Upper lobe of left lung (tissue), 6 donors: Measurements from ENCODE around the gene ARHGEF7. TPM values are rescaled to one million over a fixed set of nuclear protein-coding genes. Genes with fewer than 3 reads are reported as not detected.

Experiments
- ATAC-seq, 2 donors: fragments of 200-7000 bp; cut with Tn5 transposase; one replicate each; pipeline ENCODE4 v1.9.1; 2022; ENCODE audit warnings: mild to moderate bottlenecking in 2 of 2, moderate library complexity in 2 of 2; ENCODE audit not compliant: low FRiP score in 2 of 2
- DNase-seq, 2 donors: peaks; one replicate each; pipeline ENCODE4 v3.0.0-alpha.2; 2019 to 2020
- H3K27ac ChIP-seq, 4 donors: fragments of 200-600 bp; sonication (generic); one replicate each; pipeline ENCODE4 v1.5.1; 2016 to 2019
- H3K27me3 ChIP-seq, 4 donors: fragments of 200-600 bp; sonication (generic); one replicate each; pipeline ENCODE4 v1.5.1; 2017 to 2019
- H3K36me3 ChIP-seq, 4 donors: fragments of 200-600 bp; sonication (generic); one replicate each; pipeline ENCODE4 v1.5.1; 2016 to 2019
- H3K4me1 ChIP-seq, 4 donors: fragments of 200-600 bp; sonication (generic); one replicate each; pipeline ENCODE4 v1.5.1; 2018 to 2019
- H3K4me3 ChIP-seq, 4 donors: fragments of 200-600 bp; sonication (generic); one replicate each; pipeline ENCODE4 v1.5.1; 2017 to 2019; ENCODE audit warnings: mild to moderate bottlenecking in 2 of 4, moderate library complexity in 1 of 4
- H3K9me3 ChIP-seq, 4 donors: fragments of 200-600 bp; sonication (generic); one replicate each; pipeline ENCODE4 v1.5.1; 2018 to 2019
- CTCF ChIP-seq, 6 experiments: fragments of 450-650 bp in 4 of 6; fragments of 200-600 bp in 2 of 6; sonication (generic) in 2 of 6; IDR thresholded peaks; one replicate each; pipeline ENCODE4 v1.5.1; 2016 to 2019; ENCODE audit warnings: antibody characterized with exemption in 6 of 6
- EP300 ChIP-seq, 4 donors: sonication (generic); formaldehyde crosslinking; IDR thresholded peaks; one replicate each; pipeline ENCODE4 v1.5.1; 2017; ENCODE audit warnings: antibody characterized with exemption in 4 of 4, control low read depth in 2 of 4
- POLR2A ChIP-seq, 4 donors: fragments of 450-650 bp; IDR thresholded peaks; one replicate each; pipeline ENCODE4 v1.5.1; 2016 to 2017; ENCODE audit warnings: antibody characterized with exemption in 4 of 4, mild to moderate bottlenecking in 2 of 4
- POLR2AphosphoS5 ChIP-seq, 2 donors: sonication (generic); formaldehyde crosslinking; IDR thresholded peaks; one replicate each; pipeline ENCODE4 v1.5.1; 2017; ENCODE audit warnings: antibody characterized with exemption in 2 of 2
- WGBS, 2 donors: methylation state at CpG; one replicate each; pipeline ENCODE4 v1.1.5; 2017 to 2018; 5-methylcytosine and 5-hydroxymethylcytosine counted together
- total RNA-seq, 6 donors: library from RNA; depleted of rRNA in 4 of 6; stranded (reverse); fragments of >200 nt in 4 of 6; gene quantifications; one replicate each; pipeline versions ENCODE4 v1.1.0 to v1.2.1, GENCODE V29; 2016 to 2021
- donor health status: DM: no; HTN: no; CAD: no; lungs with moderate emphysema.
- donor health status: DM: no; HTN: yes; CAD: no; lungs with severe emphysema.

The ARHGEF7 gene
- total RNA-seq, 6 donors from 2014 or later = 50.3 to 130 (median 67.4) TPM

- ATAC-seq = no peak
- H3K36me3 ChIP-seq = peaks cover 10 to 80% (median 47%) of the 10 kb centered on the region in 4 donors
- WGBS, 2 donors = 92 to 93% methylated on average over 13 of the region's 13 CpGs
Measured at GRCh38 chr13:111298214-111298975, 183.3 kb downstream of the ARHGEF7 start.

GRCh38 chr13:111302045-111302726 is 187.1 kb downstream of the ARHGEF7 start:
- Histone ChIP-seq H3K4me1 (no peaks in the 10 kb centered on the region), H3K27ac (no peak overlapping the region), H3K9me3 (no peaks in the 10 kb centered on the region), H3K4me3 (no peak overlapping the region), H3K27me3 (no peaks in the 10 kb centered on the region), H3K36me3 (peaks cover 18 to 84% (median 69%) of the 10 kb centered on the region in 4 donors)
- TF ChIP-seq POLR2AphosphoS5 (IDR thresholded peaks at IDR 0.05) = no peak
- TF ChIP-seq POLR2A (IDR thresholded peaks at IDR 0.05) = no peak
- TF ChIP-seq CTCF (IDR thresholded peaks at IDR 0.05) = no peak
- TF ChIP-seq EP300 (IDR thresholded peaks at IDR 0.05) = no peak
- WGBS, 2 donors = 94 to 95% methylated on average over 15 to 22 of the region's 22 CpGs
- ATAC-seq (no peak), DNase-seq (no peak)

More at GRCh38 chr13:111298214-111298975, 183.3 kb downstream of the ARHGEF7 start:
- Histone ChIP-seq H3K4me3 (no peak overlapping the region), H3K27me3 (no peaks in the 10 kb centered on the region), H3K27ac (no peak overlapping the region), H3K9me3 (no peaks in the 10 kb centered on the region), H3K4me1 (no peaks in the 10 kb centered on the region)
- no peak for DNase-seq
- no peak for TF ChIP-seq CTCF (IDR thresholded peaks at IDR 0.05)
- no peak for TF ChIP-seq EP300 (IDR thresholded peaks at IDR 0.05)
- no peak for TF ChIP-seq POLR2A (IDR thresholded peaks at IDR 0.05)
- no peak for TF ChIP-seq POLR2AphosphoS5 (IDR thresholded peaks at IDR 0.05)

GRCh38 chr13:111303559-111303958 is 188.4 kb downstream of the ARHGEF7 start:
- Histone ChIP-seq H3K9me3 (no peaks in the 10 kb centered on the region), H3K4me3 (no peak overlapping the region), H3K36me3 (peaks cover 18 to 81% (median 73%) of the 10 kb centered on the region in 4 donors), H3K27me3 (no peaks in the 10 kb centered on the region), H3K4me1 (no peaks in the 10 kb centered on the region), H3K27ac (no peak overlapping the region)
- ATAC-seq (no peak), DNase-seq (no peak)
- no peak for TF ChIP-seq POLR2AphosphoS5 (IDR thresholded peaks at IDR 0.05)
- no peak for TF ChIP-seq POLR2A (IDR thresholded peaks at IDR 0.05)
- TF ChIP-seq CTCF (IDR thresholded peaks at IDR 0.05) = no peak
- no peak for TF ChIP-seq EP300 (IDR thresholded peaks at IDR 0.05)
- 93 to 94% methylated on average over 11 of the region's 11 CpGs for WGBS, 2 donors

GRCh38 chr13:111304041-111304544 is 189.0 kb downstream of the ARHGEF7 start:
- Histone ChIP-seq H3K27ac (no peak overlapping the region), H3K4me1 (no peaks in the 10 kb centered on the region), H3K9me3 (no peaks in the 10 kb centered on the region), H3K4me3 (no peak overlapping the region), H3K36me3 (peaks cover 18 to 81% (median 68%) of the 10 kb centered on the region in 4 donors), H3K27me3 (no peaks in the 10 kb centered on the region)
- 87 to 95% methylated on average over 10 to 15 of the region's 15 CpGs for WGBS, 2 donors
- no peak for TF ChIP-seq POLR2A (IDR thresholded peaks at IDR 0.05)
- TF ChIP-seq CTCF (IDR thresholded peaks at IDR 0.05) = no peak
- TF ChIP-seq EP300 (IDR thresholded peaks at IDR 0.05) = no peak
- TF ChIP-seq POLR2AphosphoS5 (IDR thresholded peaks at IDR 0.05) = no peak
- ATAC-seq (no peak), DNase-seq (no peak)
